GM19023 (cell line): ENCODE data around the gene FABP6.

Experiments
- ATAC-seq: cut with Tn5 transposase; IDR thresholded peaks from one replicate; pipeline ENCODE4 v1.9.1; 2021; ENCODE audit warnings: mild to moderate bottlenecking, moderate library complexity; ENCODE audit not compliant: unreplicated experiment

The FABP6 gene

GRCh38 chr5:160260881-160261815 is 31.8 kb downstream of the FABP6 start:
- peak; percentile 55 for ATAC-seq

GRCh38 chr5:160262151-160263074 is 33.1 kb downstream of the FABP6 start:
- no peak for ATAC-seq

GRCh38 chr5:160263326-160263855 is 34.1 kb downstream of the FABP6 start:
- ATAC-seq, result no peak

- ATAC-seq, result no peak
Measured at GRCh38 chr5:160266044-160266443, 36.7 kb downstream of the FABP6 start.

GRCh38 chr5:160266752-160267345 is 37.5 kb downstream of the FABP6 start:
- ATAC-seq, result no peak

GRCh38 chr5:160268121-160268520 is 38.8 kb downstream of the FABP6 start:
- no peak for ATAC-seq

- no peak for ATAC-seq
Measured at GRCh38 chr5:160269017-160269416, 39.7 kb downstream of the FABP6 start.

GRCh38 chr5:160270704-160271103 is 41.4 kb downstream of the FABP6 start:
- no peak for ATAC-seq

GRCh38 chr5:160271396-160271795 is 42.1 kb downstream of the FABP6 start:
- ATAC-seq, result no peak

- no peak for ATAC-seq
Measured at GRCh38 chr5:160271836-160272235, 42.5 kb downstream of the FABP6 start.

- ATAC-seq, result no peak
Measured at GRCh38 chr5:160272264-160272663, 43.0 kb downstream of the FABP6 start.

- no peak for ATAC-seq
Measured at GRCh38 chr5:160272889-160273288, 43.6 kb downstream of the FABP6 start.

- ATAC-seq, result no peak
Measured at GRCh38 chr5:160274483-160274931, 45.2 kb downstream of the FABP6 start.

GRCh38 chr5:160278343-160278742 is 49.0 kb downstream of the FABP6 start:
- no peak for ATAC-seq

GRCh38 chr5:160280384-160281095 is 51.2 kb downstream of the FABP6 start:
- ATAC-seq, result no peak

GRCh38 chr5:160281275-160281674 is 52.0 kb downstream of the FABP6 start:
- no peak for ATAC-seq

GRCh38 chr5:160284291-160284873 is 55.1 kb downstream of the FABP6 start:
- ATAC-seq, result no peak

- no peak for ATAC-seq
Measured at GRCh38 chr5:160285316-160285715, 56.0 kb downstream of the FABP6 start.

- ATAC-seq, result no peak
Measured at GRCh38 chr5:160286947-160287346, 57.6 kb downstream of the FABP6 start.
